HUDEP-2 (cell line): Measurements from ENCODE around the gene HAT1.
"Not testable (repeated sequence)": the region's sequence is repeated elsewhere in the genome, so short reads cannot be mapped to it uniquely, and the experiment has no call there.

Experiments used
- DNase-seq, 76 experiments: peaks; one replicate each; lab custom pipeline; 2025; ENCODE audit not compliant: unreplicated experiment in 76 of 76; lab: John Stamatoyannopoulos, UW

Gene HAT1

GRCh38 chr2:171966688-171967087 is 44.4 kb downstream of the HAT1 start:
- no peak for DNase-seq

GRCh38 chr2:171968509-171968908 is 46.2 kb downstream of the HAT1 start:
- DNase-seq, result no peak

GRCh38 chr2:171972329-171972982 is 50.2 kb downstream of the HAT1 start:
- DNase-seq, result no peak

GRCh38 chr2:171979103-171979502 is 56.8 kb downstream of the HAT1 start:
- no peak for DNase-seq

- DNase-seq, result not testable (repeated sequence)
Observed at GRCh38 chr2:171983924-171984323, 61.7 kb downstream of the HAT1 start.

GRCh38 chr2:171985076-171985475 is 62.8 kb downstream of the HAT1 start:
- no peak for DNase-seq

GRCh38 chr2:171986778-171987177 is 64.5 kb downstream of the HAT1 start:
- no peak for DNase-seq

- DNase-seq, result no peak
Observed at GRCh38 chr2:171991027-171991426, 68.8 kb downstream of the HAT1 start.

- DNase-seq, result no peak
Observed at GRCh38 chr2:171995586-171995985, 73.3 kb downstream of the HAT1 start.

GRCh38 chr2:171996021-171996420 is 73.8 kb downstream of the HAT1 start:
- DNase-seq, result no peak

GRCh38 chr2:171997031-171997430 is 74.8 kb downstream of the HAT1 start:
- not testable (repeated sequence) for DNase-seq

GRCh38 chr2:171999161-171999560 is 76.9 kb downstream of the HAT1 start:
- peak in 2 of 76 experiments; percentile 29 for DNase-seq

- DNase-seq, result peak in 74 of 76 experiments; percentile 23 to 94 (median 86)
Observed at GRCh38 chr2:171999604-172000469, 77.6 kb downstream of the HAT1 start, which contains the start of gene METAP1D. METAP1D (plus strand) TSS chr2:171999953; CDS start chr2:171999970, 17 bp downstream.

- DNase-seq, result peak in 7 of 76 experiments; percentile 1 to 26 (median 7)
Observed at GRCh38 chr2:172000696-172001361, 78.6 kb downstream of the HAT1 start.

- no peak for DNase-seq
Observed at GRCh38 chr2:172007372-172007771, 85.1 kb downstream of the HAT1 start.

GRCh38 chr2:172009823-172010222 is 87.6 kb downstream of the HAT1 start:
- DNase-seq, result no peak

- no peak for DNase-seq
Observed at GRCh38 chr2:172011812-172012575, 89.7 kb downstream of the HAT1 start.

GRCh38 chr2:172012677-172013391 is 90.6 kb downstream of the HAT1 start:
- DNase-seq, result no peak

- no peak for DNase-seq
Observed at GRCh38 chr2:172013396-172013795, 91.1 kb downstream of the HAT1 start.
